Skeletal muscle cell (primary cell): ENCODE measurements around the gene HSD17B12.

Experiments
- DNase-seq: peaks from one replicate; pipeline ENCODE4 v3.0.0-alpha.2; 2010; ENCODE audit warnings: low read depth
- H3K4me3 ChIP-seq: 2 replicates; pipeline ENCODE4 v1.5.1; 2011; ENCODE audit warnings: low read depth, mild to moderate bottlenecking, control low read depth, low read length, moderate library complexity

Gene HSD17B12

GRCh38 chr11:43686207-43686606, 5.7 kb downstream of the HSD17B12 start:
- H3K4me3 ChIP-seq = no peak overlapping the region
- DNase-seq = no peak

- H3K4me3 ChIP-seq = no peak overlapping the region
- DNase-seq = peak; percentile 54
These were observed 6.7 kb downstream of the HSD17B12 start for GRCh38 chr11:43687120-43687791.

GRCh38 chr11:43688394-43688793, 7.9 kb downstream of the HSD17B12 start:
- no peak overlapping the region for H3K4me3 ChIP-seq
- no peak for DNase-seq

GRCh38 chr11:43689167-43689566, 8.6 kb downstream of the HSD17B12 start:
- H3K4me3 ChIP-seq = no peak overlapping the region
- no peak for DNase-seq

- no peak for DNase-seq
These were observed 10.6 kb downstream of the HSD17B12 start for GRCh38 chr11:43690929-43691725.

GRCh38 chr11:43691806-43692205, 11.3 kb downstream of the HSD17B12 start:
- H3K4me3 ChIP-seq = no peak overlapping the region
- no peak for DNase-seq

More at GRCh38 chr11:43690929-43691725, 10.6 kb downstream of the HSD17B12 start:
- H3K4me3 ChIP-seq = no peak overlapping the region

GRCh38 chr11:43693069-43693468, 12.5 kb downstream of the HSD17B12 start:
- DNase-seq = no peak
- H3K4me3 ChIP-seq = no peak overlapping the region

- no peak overlapping the region for H3K4me3 ChIP-seq
- no peak for DNase-seq
These were observed 13.2 kb downstream of the HSD17B12 start for GRCh38 chr11:43693731-43694130.

- DNase-seq = no peak
- H3K4me3 ChIP-seq = no peak overlapping the region
These were observed 13.9 kb downstream of the HSD17B12 start for GRCh38 chr11:43694477-43694876.

GRCh38 chr11:43697679-43698078, 17.1 kb downstream of the HSD17B12 start:
- no peak for DNase-seq
- no peak overlapping the region for H3K4me3 ChIP-seq

GRCh38 chr11:43699870-43700269, 19.3 kb downstream of the HSD17B12 start:
- no peak for DNase-seq
- H3K4me3 ChIP-seq = no peak overlapping the region

- H3K4me3 ChIP-seq = no peak overlapping the region
- no peak for DNase-seq
These were observed 26.1 kb downstream of the HSD17B12 start for GRCh38 chr11:43706631-43707030.

GRCh38 chr11:43708776-43709175, 28.2 kb downstream of the HSD17B12 start:
- no peak for DNase-seq
- H3K4me3 ChIP-seq = no peak overlapping the region

- no peak overlapping the region for H3K4me3 ChIP-seq
- DNase-seq = no peak
These were observed 29.2 kb downstream of the HSD17B12 start for GRCh38 chr11:43709689-43710088.

- no peak for DNase-seq
- H3K4me3 ChIP-seq = no peak overlapping the region
These were observed 32.1 kb downstream of the HSD17B12 start for GRCh38 chr11:43712676-43713075.

- H3K4me3 ChIP-seq = no peak overlapping the region
- DNase-seq = no peak
These were observed 37.8 kb downstream of the HSD17B12 start for GRCh38 chr11:43718373-43718772.

- no peak for DNase-seq
- H3K4me3 ChIP-seq = no peak overlapping the region
These were observed 43.1 kb downstream of the HSD17B12 start for GRCh38 chr11:43723617-43724016.

- H3K4me3 ChIP-seq = no peak overlapping the region
- DNase-seq = no peak
These were observed 51.7 kb downstream of the HSD17B12 start for GRCh38 chr11:43732225-43732624.

GRCh38 chr11:43734256-43734655, 53.7 kb downstream of the HSD17B12 start:
- DNase-seq = no peak

GRCh38 chr11:43735115-43735514, 54.6 kb downstream of the HSD17B12 start:
- DNase-seq = no peak
- H3K4me3 ChIP-seq = no peak overlapping the region

More at GRCh38 chr11:43734256-43734655, 53.7 kb downstream of the HSD17B12 start:
- no peak overlapping the region for H3K4me3 ChIP-seq

GRCh38 chr11:43735961-43736360, 55.4 kb downstream of the HSD17B12 start:
- H3K4me3 ChIP-seq = no peak overlapping the region
- DNase-seq = no peak
